HG02970 (cell line): ENCODE measurements around the gene RSAD2.

Experiments
- ATAC-seq: cut with Tn5 transposase; IDR thresholded peaks from one replicate; pipeline ENCODE4 v1.9.1; 2021; ENCODE audit warnings: mild to moderate bottlenecking, moderate library complexity, moderate number of reproducible peaks; ENCODE audit not compliant: unreplicated experiment, low FRiP score

Gene RSAD2

GRCh38 chr2:6863792-6864191, 13.8 kb upstream of the RSAD2 start:
- no peak for ATAC-seq

GRCh38 chr2:6864231-6864754, 13.3 kb upstream of the RSAD2 start:
- ATAC-seq: no peak

DNA sequence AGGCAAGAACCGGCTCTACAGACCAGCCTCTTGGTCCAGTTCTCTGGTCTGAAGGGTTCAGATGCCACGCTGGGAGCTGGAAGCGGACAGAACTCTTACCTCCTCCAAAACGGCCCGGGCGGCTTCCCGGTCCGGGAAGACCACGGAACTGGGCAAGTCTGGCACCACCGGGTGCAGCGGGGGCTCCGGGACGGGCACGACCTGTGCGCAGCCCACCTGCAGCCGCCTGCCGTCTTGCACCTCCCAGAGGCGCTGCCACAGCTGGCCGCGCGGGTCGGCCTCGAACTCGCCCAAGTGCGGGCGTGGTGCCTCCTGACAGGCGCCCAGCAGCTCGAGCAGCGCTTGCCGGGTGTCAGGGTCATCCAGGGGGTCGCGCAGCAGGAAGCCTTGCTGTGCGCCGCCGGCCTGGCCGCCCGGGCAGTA, 12.6 kb upstream of the RSAD2 start:
- ATAC-seq: peak; percentile 21

- peak; percentile 88 for ATAC-seq
Observed at GRCh38 chr2:6865346-6866274, 12.0 kb upstream of the RSAD2 start, which contains the start of gene CMPK2. Gene CMPK2, minus strand, starts transcription at chr2:6865907. Its CDS starts 211 bp downstream, at chr2:6865696.

DNA sequence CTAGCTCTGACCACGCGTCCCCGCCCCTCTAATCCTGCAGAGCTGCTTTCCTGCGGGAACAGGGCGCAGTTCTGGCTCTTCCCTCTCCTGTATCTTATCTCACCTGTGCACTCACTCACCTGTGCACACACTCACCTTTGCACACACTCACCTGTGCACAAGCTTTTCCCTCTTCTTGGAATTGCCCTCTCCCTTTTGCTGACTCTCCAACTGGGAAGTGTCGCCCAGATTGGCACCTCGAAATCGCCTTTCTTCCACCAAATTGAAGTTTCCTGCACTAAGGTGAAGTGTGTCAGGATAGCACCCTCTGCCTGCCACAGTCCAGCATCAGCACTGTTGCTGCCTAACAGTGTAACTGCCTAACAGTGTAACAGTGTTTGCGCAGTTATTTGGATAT, 11.3 kb upstream of the RSAD2 start:
- no peak for ATAC-seq

- ATAC-seq: no peak
Observed at GRCh38 chr2:6866982-6867381, 10.6 kb upstream of the RSAD2 start.

GRCh38 chr2:6872394-6872793, 5.2 kb upstream of the RSAD2 start:
- ATAC-seq: no peak

GRCh38 chr2:6874032-6874431, 3.5 kb upstream of the RSAD2 start:
- no peak for ATAC-seq

- no peak for ATAC-seq
Observed at GRCh38 chr2:6876309-6876708, 1.3 kb upstream of the RSAD2 start.

- no peak for ATAC-seq
Observed at GRCh38 chr2:6878549-6878948, 972 bp downstream of the RSAD2 start.

- ATAC-seq: no peak
Observed at GRCh38 chr2:6879011-6879410, 1.4 kb downstream of the RSAD2 start.

GRCh38 chr2:6880200-6880733, 2.7 kb downstream of the RSAD2 start:
- ATAC-seq: no peak

- no peak for ATAC-seq
Observed at GRCh38 chr2:6881046-6881445, 3.5 kb downstream of the RSAD2 start.

DNA sequence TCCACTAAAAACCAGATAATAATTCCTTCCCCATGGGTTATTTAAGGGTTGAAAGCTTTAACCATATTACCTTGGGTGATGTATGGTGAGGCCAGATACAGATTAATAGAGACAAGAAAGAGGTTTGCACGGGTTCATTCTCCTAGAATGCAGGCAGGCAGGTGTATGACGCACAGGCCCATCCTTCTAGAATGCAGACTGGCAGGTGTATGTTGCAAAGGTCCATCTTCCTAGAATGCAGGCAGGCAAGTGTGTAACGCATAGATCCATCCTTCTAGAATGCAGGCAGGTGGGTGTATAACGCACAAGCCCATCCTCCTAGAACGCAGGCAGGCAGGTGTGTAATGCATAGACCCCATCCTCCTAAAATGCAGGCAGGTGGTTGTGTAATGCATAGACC, 3.9 kb downstream of the RSAD2 start:
- ATAC-seq: no peak

GRCh38 chr2:6883448-6884122, 6.0 kb downstream of the RSAD2 start:
- ATAC-seq: no peak

- no peak for ATAC-seq
Observed at GRCh38 chr2:6885551-6885950, 8.0 kb downstream of the RSAD2 start.

- ATAC-seq: no peak
Observed at GRCh38 chr2:6885968-6886367, 8.4 kb downstream of the RSAD2 start.

DNA sequence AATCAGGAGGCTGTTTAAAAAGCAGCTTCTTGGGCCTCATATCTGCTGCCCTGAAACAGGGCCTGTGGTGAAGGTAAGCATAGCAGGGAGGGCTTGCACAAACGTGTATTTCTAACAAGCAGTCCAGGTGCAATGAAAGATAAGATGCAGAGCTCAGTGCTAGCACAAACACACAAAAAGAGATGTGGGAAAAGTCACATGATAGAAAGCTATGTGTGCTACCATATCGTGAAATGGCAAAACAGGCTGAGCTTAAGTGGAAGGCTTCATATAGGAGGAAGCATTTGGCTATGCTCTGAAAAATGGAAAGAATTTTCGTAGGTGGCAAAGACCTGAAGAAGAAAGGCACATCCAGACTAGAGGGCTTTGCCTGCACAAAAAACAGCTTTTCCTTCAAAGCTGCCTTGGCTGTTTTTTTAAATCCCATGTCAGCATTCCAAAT, 10.2 kb downstream of the RSAD2 start:
- no peak for ATAC-seq

DNA sequence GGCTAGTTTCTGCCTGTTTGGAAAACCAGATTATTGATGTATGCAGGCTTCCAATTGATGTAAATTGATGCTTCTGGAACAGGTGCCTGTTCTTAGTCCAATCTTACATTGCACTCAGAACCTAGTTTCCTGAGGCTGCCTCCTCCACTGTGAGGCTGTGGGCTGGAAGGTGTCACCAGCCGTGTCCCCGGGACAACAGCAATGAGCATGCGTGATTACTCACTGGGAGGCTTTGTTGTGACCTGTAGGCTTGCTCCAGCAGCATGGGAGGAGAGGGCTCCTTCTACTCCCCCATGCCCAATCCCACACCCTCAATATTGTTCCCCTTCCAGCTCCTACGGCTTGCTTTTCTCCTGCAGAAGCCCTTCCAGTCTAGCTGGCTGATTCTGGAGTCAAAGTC, 11.1 kb downstream of the RSAD2 start:
- no peak for ATAC-seq

- no peak for ATAC-seq
Observed at GRCh38 chr2:6893876-6894482, 16.4 kb downstream of the RSAD2 start.
